EL (cell line): ENCODE results near the gene ANGEL1.
A peak's percentile ranks its signal among the peaks of the same experiment; 100 is the strongest.

Experiments
- DNase-seq: peaks from one replicate; pipeline ENCODE4 v3.0.0-alpha.2; 2016

The ANGEL1 gene

GRCh38 chr14:76812422-76813383 lies at the start of gene ANGEL1:
Gene ANGEL1, minus strand, starts transcription at chr14:76812882. Its CDS starts 55 bp downstream, at chr14:76812827.
- DNase-seq: peak; percentile 94

GRCh38 chr14:76861574-76862255 lies 49.0 kb upstream of the ANGEL1 start:
- DNase-seq: no peak

- DNase-seq: no peak
Observed at GRCh38 chr14:76856769-76857168, 44.1 kb upstream of the ANGEL1 start.

GRCh38 chr14:76855066-76855465 lies 42.4 kb upstream of the ANGEL1 start:
- DNase-seq: no peak

- no peak for DNase-seq
Observed at GRCh38 chr14:76848879-76849278, 36.2 kb upstream of the ANGEL1 start.

GRCh38 chr14:76846331-76847047 lies 33.8 kb upstream of the ANGEL1 start:
- DNase-seq: no peak

GRCh38 chr14:76844223-76844622 lies 31.5 kb upstream of the ANGEL1 start:
- DNase-seq: peak; percentile 36

GRCh38 chr14:76842414-76842813 lies 29.7 kb upstream of the ANGEL1 start:
- no peak for DNase-seq

- no peak for DNase-seq
Observed at GRCh38 chr14:76837524-76837923, 24.8 kb upstream of the ANGEL1 start.

- peak; percentile 5 for DNase-seq
Observed at GRCh38 chr14:76836029-76836630, 23.4 kb upstream of the ANGEL1 start.

GRCh38 chr14:76834241-76834661 lies 21.6 kb upstream of the ANGEL1 start:
- no peak for DNase-seq

- DNase-seq: no peak
Observed at GRCh38 chr14:76833011-76833410, 20.3 kb upstream of the ANGEL1 start.

- no peak for DNase-seq
Observed at GRCh38 chr14:76832503-76832988, 19.9 kb upstream of the ANGEL1 start.

GRCh38 chr14:76830556-76830955 lies 17.9 kb upstream of the ANGEL1 start:
- no peak for DNase-seq

- DNase-seq: no peak
Observed at GRCh38 chr14:76829650-76830421, 17.2 kb upstream of the ANGEL1 start.

- no peak for DNase-seq
Observed at GRCh38 chr14:76829013-76829365, 16.3 kb upstream of the ANGEL1 start.

GRCh38 chr14:76828339-76829012 lies 15.8 kb upstream of the ANGEL1 start:
- DNase-seq: peak; percentile 24

GRCh38 chr14:76827696-76828296 lies 15.1 kb upstream of the ANGEL1 start:
- peak; percentile 34 for DNase-seq

GRCh38 chr14:76826122-76826521 lies 13.4 kb upstream of the ANGEL1 start, which contains the start of gene LRRC74A:
Gene LRRC74A, plus strand, starts transcription at chr14:76826408. Its CDS starts 290 bp downstream, at chr14:76826698.
- DNase-seq: no peak

GRCh38 chr14:76820700-76821099 lies 8.0 kb upstream of the ANGEL1 start:
- no peak for DNase-seq
